Upper lobe of right lung (tissue), 1 donor: ENCODE measurements around the gene MTR. TPM values are rescaled to one million over a fixed set of nuclear protein-coding genes. Genes with fewer than 3 reads are reported as not detected.

Experiments used
- ATAC-seq: fragments of 200-7000 bp; cut with Tn5 transposase; one replicate; pipeline ENCODE4 v1.9.1; 2020; ENCODE audit warnings: mild to moderate bottlenecking, moderate library complexity
- DNase-seq: peaks from one replicate; pipeline ENCODE4 v3.0.0-alpha.2; 2020
- H3K27ac ChIP-seq: fragments of 200-600 bp; one replicate; pipeline ENCODE4 v1.8.0; 2022
- H3K27me3 ChIP-seq: fragments of 200-600 bp; one replicate; pipeline ENCODE4 v1.8.0; 2022; ENCODE audit warnings: mild to moderate bottlenecking
- H3K36me3 ChIP-seq: fragments of 200-600 bp; one replicate; pipeline ENCODE4 v1.8.0; 2022
- H3K4me1 ChIP-seq: fragments of 200-600 bp; one replicate; pipeline ENCODE4 v1.8.0; 2022
- H3K4me3 ChIP-seq: fragments of 200-600 bp; one replicate; pipeline ENCODE4 v1.8.0; 2022; ENCODE audit warnings: mild to moderate bottlenecking
- H3K9me3 ChIP-seq: fragments of 200-600 bp; one replicate; pipeline ENCODE4 v1.8.0; 2022
- CTCF ChIP-seq: fragments of 200-600 bp; IDR thresholded peaks from one replicate; pipeline ENCODE4 v1.8.0; 2022; ENCODE audit warnings: antibody characterized with exemption
- intact Hi-C: fragments of 100-400 bp; cut with DNase I; formaldehyde crosslinking; loops from one replicate; pipeline ENCODE4 v1.11.0; 2022
- total RNA-seq: library from RNA; stranded (reverse); fragmentation: NEBNext Ultra II Directional; extraction: Animal tissue kit (Norgen Biotek cat#: 25700); gene quantifications from one replicate; pipeline ENCODE4 v1.2.1, GENCODE V29; 2021
- donor health status: DM: no; HTN: yes; CAD: no; lungs with severe emphysema.

The MTR gene
- total RNA-seq, 1 donor from 2014 or later = 37.9 TPM

GRCh38 chr1:236860674-236861073, 65.6 kb downstream of the MTR start:
- peaks cover 83% of the 10 kb centered on the region for H3K36me3 ChIP-seq
- H3K27ac ChIP-seq = no peak overlapping the region
- ATAC-seq (no peak), DNase-seq (no peak)
- no peaks in the 10 kb centered on the region for H3K27me3 ChIP-seq
- no peaks in the 10 kb centered on the region for H3K4me1 ChIP-seq
- intact Hi-C loops = no loop called here
- TF ChIP-seq CTCF = no peak
- no peaks in the 10 kb centered on the region for H3K9me3 ChIP-seq
- no peak overlapping the region for H3K4me3 ChIP-seq

GRCh38 chr1:236861560-236862218, 66.6 kb downstream of the MTR start:
- Histone ChIP-seq H3K27ac (no peak overlapping the region), H3K27me3 (no peaks in the 10 kb centered on the region), H3K9me3 (no peaks in the 10 kb centered on the region), H3K36me3 (peaks cover 73% of the 10 kb centered on the region), H3K4me3 (no peak overlapping the region), H3K4me1 (no peaks in the 10 kb centered on the region)
- no peak for TF ChIP-seq CTCF
- ATAC-seq (no peak), DNase-seq (no peak)
- intact Hi-C loops = no loop called here

GRCh38 chr1:236862219-236862591, 67.1 kb downstream of the MTR start:
- Histone ChIP-seq H3K9me3 (no peaks in the 10 kb centered on the region), H3K4me1 (no peaks in the 10 kb centered on the region), H3K36me3 (peaks cover 67% of the 10 kb centered on the region), H3K27me3 (no peaks in the 10 kb centered on the region), H3K4me3 (no peak overlapping the region), H3K27ac (no peak overlapping the region)
- DNase-seq (no peak), ATAC-seq (no peak)
- no peak for TF ChIP-seq CTCF
- intact Hi-C loops = no loop called here

GRCh38 chr1:236862615-236863211, 67.6 kb downstream of the MTR start:
- H3K4me3 ChIP-seq = no peak overlapping the region
- H3K9me3 ChIP-seq = no peaks in the 10 kb centered on the region
- intact Hi-C loops = no loop called here
- ATAC-seq (peak; percentile 67), DNase-seq (no peak)
- no peak overlapping the region for H3K27ac ChIP-seq
- no peaks in the 10 kb centered on the region for H3K27me3 ChIP-seq
- TF ChIP-seq CTCF = no peak
- no peaks in the 10 kb centered on the region for H3K4me1 ChIP-seq
- H3K36me3 ChIP-seq = peaks cover 68% of the 10 kb centered on the region

GRCh38 chr1:236864211-236864610, 69.1 kb downstream of the MTR start:
- ATAC-seq (no peak), DNase-seq (no peak)
- Histone ChIP-seq H3K4me1 (no peaks in the 10 kb centered on the region), H3K27ac (no peak overlapping the region), H3K4me3 (no peak overlapping the region), H3K9me3 (no peaks in the 10 kb centered on the region), H3K36me3 (peaks cover 61% of the 10 kb centered on the region), H3K27me3 (no peaks in the 10 kb centered on the region)
- intact Hi-C loops = no loop called here
- TF ChIP-seq CTCF = no peak
